CD4-positive, alpha-beta T cell treated with Interferon gamma for 1 hour (primary cell): Measurements from ENCODE around the gene LUC7L3.
"Not testable (repeated sequence)": the region's sequence is repeated elsewhere in the genome, so short reads cannot be mapped to it uniquely, and the experiment has no call there.

Experiments used
- DNase-seq: peaks from one replicate; pipeline ENCODE4 v3.0.0-alpha.2; 2020

LUC7L3 gene

GRCh38 chr17:50710650-50711049, 8.8 kb upstream of the LUC7L3 start:
- no peak for DNase-seq

GRCh38 chr17:50712641-50713040, 6.8 kb upstream of the LUC7L3 start:
- no peak for DNase-seq

- DNase-seq = no peak
Observed at GRCh38 chr17:50715471-50715870, 3.9 kb upstream of the LUC7L3 start.

GRCh38 chr17:50719924-50720794, 756 bp downstream of the LUC7L3 start:
- DNase-seq = no peak

GRCh38 chr17:50721194-50722010, 2.0 kb downstream of the LUC7L3 start:
- no peak for DNase-seq

- DNase-seq = no peak
Observed at GRCh38 chr17:50722746-50723145, 3.3 kb downstream of the LUC7L3 start.

- not testable (repeated sequence) for DNase-seq
Observed at GRCh38 chr17:50724622-50725021, 5.2 kb downstream of the LUC7L3 start.

GRCh38 chr17:50725769-50726655, 6.6 kb downstream of the LUC7L3 start:
- no peak for DNase-seq

GRCh38 chr17:50728112-50728429, 8.7 kb downstream of the LUC7L3 start:
- DNase-seq = no peak

- DNase-seq = no peak
Observed at GRCh38 chr17:50728881-50729765, 9.7 kb downstream of the LUC7L3 start.

GRCh38 chr17:50731575-50732460, 12.4 kb downstream of the LUC7L3 start:
- DNase-seq = no peak

GRCh38 chr17:50735287-50735686, 15.9 kb downstream of the LUC7L3 start:
- DNase-seq = no peak

GRCh38 chr17:50737118-50737698, 17.8 kb downstream of the LUC7L3 start:
- no peak for DNase-seq

- DNase-seq = no peak
Observed at GRCh38 chr17:50739098-50739497, 19.7 kb downstream of the LUC7L3 start.

GRCh38 chr17:50745631-50746030, 26.2 kb downstream of the LUC7L3 start:
- no peak for DNase-seq

GRCh38 chr17:50749245-50749644, 29.8 kb downstream of the LUC7L3 start:
- no peak for DNase-seq

GRCh38 chr17:50754521-50754920, 35.1 kb downstream of the LUC7L3 start:
- DNase-seq = no peak

GRCh38 chr17:50758524-50758923, 39.1 kb downstream of the LUC7L3 start:
- no peak for DNase-seq

GRCh38 chr17:50758989-50759544, 39.7 kb downstream of the LUC7L3 start:
- DNase-seq = no peak

GRCh38 chr17:50762177-50762576, 42.8 kb downstream of the LUC7L3 start:
- no peak for DNase-seq
